Coronary artery (tissue), 2 donors: ENCODE results near the gene ALX4.

ENCODE experiments used
- DNase-seq: peaks from one replicate; pipeline ENCODE4 v3.0.0-alpha.2; 2017; ENCODE audit warnings: low spot score
- H3K27ac ChIP-seq, 2 donors: fragments of 200-600 bp; sonication (generic); one replicate each; pipeline ENCODE4 v1.5.1; 2016 to 2019
- H3K4me3 ChIP-seq: fragments of 200-600 bp; sonication (generic); 2 replicates; pipeline ENCODE4 v1.5.1; 2016; ENCODE audit warnings: mild to moderate bottlenecking, moderate library complexity
- CTCF ChIP-seq: fragments of 200-600 bp; sonication (generic); IDR thresholded peaks from one replicate; pipeline ENCODE4 v1.5.1; 2019; ENCODE audit warnings: antibody characterized with exemption

Gene ALX4

GRCh38 chr11:44318369-44318768, 8.4 kb upstream of the ALX4 start:
- no peak for TF ChIP-seq CTCF
- no peak overlapping the region for H3K4me3 ChIP-seq
- DNase-seq, result no peak
- H3K27ac ChIP-seq, result no peak overlapping the region

GRCh38 chr11:44316659-44317240, 6.8 kb upstream of the ALX4 start:
- H3K27ac ChIP-seq, result no peak overlapping the region
- DNase-seq, result no peak

GRCh38 chr11:44315947-44316658, 6.2 kb upstream of the ALX4 start:
- Histone ChIP-seq H3K27ac (no peak overlapping the region), H3K4me3 (peak overlapping the region; percentile 53)
- no peak for DNase-seq
- no peak for TF ChIP-seq CTCF

More at GRCh38 chr11:44316659-44317240, 6.8 kb upstream of the ALX4 start:
- H3K4me3 ChIP-seq, result peak overlapping the region; percentile 53
- TF ChIP-seq CTCF, result no peak

GRCh38 chr11:44314733-44315132, 4.8 kb upstream of the ALX4 start:
- Histone ChIP-seq H3K4me3 (no peak overlapping the region), H3K27ac (no peak overlapping the region)
- TF ChIP-seq CTCF, result no peak
- no peak for DNase-seq

GRCh38 chr11:44313761-44314489, 4.0 kb upstream of the ALX4 start:
- H3K4me3 ChIP-seq, result no peak overlapping the region
- H3K27ac ChIP-seq, result no peak overlapping the region
- no peak for TF ChIP-seq CTCF
- no peak for DNase-seq

- no peak overlapping the region for H3K27ac ChIP-seq
- DNase-seq, result no peak
- H3K4me3 ChIP-seq, result no peak overlapping the region
- TF ChIP-seq CTCF, result no peak
Measured at GRCh38 chr11:44312876-44313275, 2.9 kb upstream of the ALX4 start.
